Liver (tissue), 3 donors: Measurements from ENCODE around the gene PDCL3.

Source experiments
- ATF3 ChIP-seq: IDR thresholded peaks from 2 replicates; pipeline ENCODE4 v1.6.1; 2016; ENCODE audit warnings: antibody characterized with exemption
- CTCF ChIP-seq: fragments of 150-350 bp; IDR thresholded peaks from 2 replicates; pipeline ENCODE4 v1.5.1; 2017; ENCODE audit warnings: improper control_type of control experiment, low read depth, low read length; ENCODE audit not compliant: missing input control
- EGR1 ChIP-seq, 2 donors: IDR thresholded peaks; 2 replicates each; pipeline ENCODE4 v1.6.1; 2016 to 2018; ENCODE audit warnings: antibody characterized with exemption in 2 of 2, low read depth in 2 of 2
- FOXA1 ChIP-seq: IDR thresholded peaks from 2 replicates; pipeline ENCODE4 v1.6.1; 2016; ENCODE audit warnings: antibody characterized with exemption
- GABPA ChIP-seq, 2 donors: IDR thresholded peaks in 1 of 2; conservative IDR thresholded peaks in 1 of 2; 2 replicates each; pipeline ENCODE4 v1.6.1; 2016; ENCODE audit warnings: antibody characterized with exemption in 2 of 2, mild to moderate bottlenecking in 1 of 2, moderate library complexity in 1 of 2
- HNF4A ChIP-seq, 2 donors: conservative IDR thresholded peaks; 2 replicates each; pipeline ENCODE4 v1.6.1; 2016; ENCODE audit warnings: antibody characterized with exemption in 2 of 2, mild to moderate bottlenecking in 2 of 2
- MAX ChIP-seq: IDR thresholded peaks from 2 replicates; pipeline ENCODE4 v1.6.1; 2016; ENCODE audit warnings: antibody characterized with exemption
- NR2F2 ChIP-seq: IDR thresholded peaks from 2 replicates; pipeline ENCODE4 v1.6.1; 2016; ENCODE audit warnings: antibody characterized with exemption
- RAD21 ChIP-seq, 2 donors: IDR thresholded peaks; 2 replicates each; pipeline ENCODE4 v1.6.1; 2016; ENCODE audit warnings: antibody characterized with exemption in 2 of 2, mild to moderate bottlenecking in 2 of 2
- RXRA ChIP-seq, 2 donors: IDR thresholded peaks; 2 replicates each; pipeline ENCODE4 v1.6.1; 2017 to 2018; ENCODE audit warnings: antibody characterized with exemption in 2 of 2, mild to moderate bottlenecking in 1 of 2
- TAF1 ChIP-seq: conservative IDR thresholded peaks from 2 replicates; pipeline ENCODE4 v1.6.1; 2016; ENCODE audit warnings: antibody characterized with exemption, mild to moderate bottlenecking
- donor health status: healthy.
- donor health status: healthy.

DNA sequence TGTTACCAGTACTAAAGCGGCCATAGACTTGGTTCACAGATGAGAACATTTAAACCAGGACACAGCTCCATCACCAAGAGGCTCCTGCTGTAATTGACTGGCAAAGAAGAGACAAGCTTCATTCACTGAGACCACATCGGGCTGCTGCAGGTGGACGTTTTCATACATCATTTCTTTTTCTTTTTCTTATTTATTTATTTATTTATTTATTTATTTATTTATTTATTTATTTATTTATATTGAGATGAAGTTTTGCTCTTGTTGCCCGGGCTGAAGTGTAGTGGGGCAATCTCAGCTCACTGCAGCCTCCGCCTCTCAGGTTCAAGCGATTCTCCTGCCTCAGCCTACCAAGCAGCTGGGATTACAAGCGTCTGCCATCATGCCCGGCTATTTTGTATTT, 33.6 kb upstream of the PDCL3 start:
- TF ChIP-seq EGR1 (IDR thresholded peaks at IDR 0.05; ENCODE audit: low read depth in 2 of 2): no peak
- no peak for TF ChIP-seq CTCF
- no peak for TF ChIP-seq RAD21 (IDR thresholded peaks at IDR 0.05)
- TF ChIP-seq FOXA1: no peak
- no peak for TF ChIP-seq TAF1
- no peak for TF ChIP-seq ATF3
- no peak for TF ChIP-seq HNF4A (conservative IDR thresholded peaks at IDR 0.05)
- TF ChIP-seq NR2F2: no peak
- TF ChIP-seq MAX: no peak
- no peak for TF ChIP-seq RXRA (IDR thresholded peaks at IDR 0.05)
- no peak for TF ChIP-seq GABPA (IDR thresholded peaks at IDR 0.05 in 1 of 2, conservative IDR thresholded peaks at IDR 0.05 in 1 of 2)
